DOHH2 (cell line): ENCODE results near the gene TMEM156.

Experiments
- H3F3A ChIP-seq: fragments of 200-600 bp; sonication (generic), shearing (Covaris generic); 2 replicates; pipeline ENCODE4 v1.6.0; 2016; ENCODE audit warnings: antibody characterized with exemption, mild to moderate bottlenecking; ENCODE audit not compliant: control insufficient read depth, insufficient read depth
- H3K27ac ChIP-seq: fragments of 200-600 bp; sonication (generic); 2 replicates; pipeline ENCODE4 v1.5.1; 2014; ENCODE audit warnings: low read depth, mild to moderate bottlenecking, low read length, moderate library complexity
- H3K27me3 ChIP-seq: fragments of 200-600 bp; sonication (generic); 2 replicates; pipeline ENCODE4 v1.6.1; 2014; ENCODE audit warnings: mild to moderate bottlenecking, low read length, mixed read lengths; ENCODE audit not compliant: control insufficient read depth
- H3K36me3 ChIP-seq: fragments of 200-600 bp; sonication (generic); 2 replicates; pipeline ENCODE4 v1.6.1; 2014; ENCODE audit warnings: mild to moderate bottlenecking, low read length, moderate library complexity, mixed read lengths; ENCODE audit not compliant: control insufficient read depth
- H3K4me1 ChIP-seq: fragments of 200-600 bp; sonication (generic); 2 replicates; pipeline ENCODE4 v1.6.1; 2014; ENCODE audit warnings: mild to moderate bottlenecking, low read length, mixed read lengths; ENCODE audit not compliant: control insufficient read depth
- H3K4me2 ChIP-seq: fragments of 200-600 bp; sonication (generic); 2 replicates; pipeline ENCODE4 v1.6.0; 2014; ENCODE audit warnings: mild to moderate bottlenecking, low read length, moderate library complexity
- H3K4me3 ChIP-seq: fragments of 200-600 bp; sonication (generic); 2 replicates; pipeline ENCODE4 v1.5.1; 2014; ENCODE audit warnings: mild to moderate bottlenecking, low read length, mixed read lengths
- H3K79me2 ChIP-seq: fragments of 200-600 bp; sonication (generic); 2 replicates; pipeline ENCODE4 v1.6.1; 2014; ENCODE audit warnings: mild to moderate bottlenecking, low read length, mixed read lengths; ENCODE audit not compliant: control insufficient read depth
- H3K9me2 ChIP-seq: fragments of 200-600 bp; sonication (generic); replicated peaks from 2 replicates; pipeline ENCODE4 v1.6.1; 2014; ENCODE audit warnings: mild to moderate bottlenecking, low read length, mixed read lengths; ENCODE audit not compliant: control insufficient read depth
- H3K9me3 ChIP-seq: fragments of 200-600 bp; sonication (generic); 2 replicates; pipeline ENCODE4 v1.6.1; 2014; ENCODE audit warnings: antibody characterized with exemption, low read length, mixed read lengths; ENCODE audit not compliant: control insufficient read depth, insufficient read depth
- H4K20me1 ChIP-seq: fragments of 200-600 bp; sonication (generic); 2 replicates; pipeline ENCODE4 v1.6.0; 2014; ENCODE audit warnings: low read depth, mild to moderate bottlenecking, antibody characterized with exemption, low read length, moderate library complexity; ENCODE audit not compliant: control insufficient read depth, insufficient read depth
- CTCF ChIP-seq: fragments of 200-600 bp; sonication (generic); IDR thresholded peaks from one replicate; pipeline ENCODE4 v1.5.1; 2014; ENCODE audit warnings: antibody characterized with exemption, mild to moderate bottlenecking, low read depth, low read length; ENCODE audit not compliant: poor library complexity, severe bottlenecking
- EZH2phosphoT487 ChIP-seq: fragments of 200-600 bp; sonication (generic); IDR thresholded peaks from 2 replicates; pipeline ENCODE4 v1.6.1; 2017; ENCODE audit warnings: borderline replicate concordance, mild to moderate bottlenecking, antibody characterized with exemption, low read length, moderate library complexity, mixed read lengths

Gene TMEM156

GRCh38 chr4:38950734-38951133 lies 81.5 kb downstream of the TMEM156 start:
- H3K27ac ChIP-seq = no peak overlapping the region
- no peaks in the 10 kb centered on the region for H3K9me3 ChIP-seq
- no peaks in the 10 kb centered on the region for H3F3A ChIP-seq
- no peak overlapping the region for H3K4me3 ChIP-seq
- TF ChIP-seq EZH2phosphoT487 (no peak), CTCF (no peak)
- peaks cover 7% of the 10 kb centered on the region; the same call in 1 of the 2 replicates for H3K27me3 ChIP-seq
- no peaks in the 10 kb centered on the region for H4K20me1 ChIP-seq
- no peak overlapping the region for H3K4me2 ChIP-seq
- H3K79me2 ChIP-seq = no peaks in the 10 kb centered on the region
- H3K36me3 ChIP-seq = no peaks in the 10 kb centered on the region
- no peaks in the 10 kb centered on the region for H3K4me1 ChIP-seq
- H3K9me2 ChIP-seq = no peaks in the 10 kb centered on the region

GRCh38 chr4:38950159-38950558 lies 82.0 kb downstream of the TMEM156 start:
- H3K4me2 ChIP-seq = no peak overlapping the region
- H3F3A ChIP-seq = no peaks in the 10 kb centered on the region
- peaks cover 7% of the 10 kb centered on the region; the same call in 1 of the 2 replicates for H3K27me3 ChIP-seq
- H3K79me2 ChIP-seq = no peaks in the 10 kb centered on the region
- no peaks in the 10 kb centered on the region for H3K36me3 ChIP-seq
- TF ChIP-seq EZH2phosphoT487 (no peak), CTCF (no peak)
- H3K4me1 ChIP-seq = no peaks in the 10 kb centered on the region
- H3K4me3 ChIP-seq = no peak overlapping the region
- H3K9me3 ChIP-seq = no peaks in the 10 kb centered on the region
- no peaks in the 10 kb centered on the region for H4K20me1 ChIP-seq
- H3K9me2 ChIP-seq = no peaks in the 10 kb centered on the region
- no peak overlapping the region for H3K27ac ChIP-seq

GRCh38 chr4:38949411-38950051 lies 82.7 kb downstream of the TMEM156 start:
- H3F3A ChIP-seq = no peaks in the 10 kb centered on the region
- H3K4me1 ChIP-seq = no peaks in the 10 kb centered on the region
- H3K27me3 ChIP-seq = peaks cover 7% of the 10 kb centered on the region; the same call in 1 of the 2 replicates
- H3K9me2 ChIP-seq = no peaks in the 10 kb centered on the region
- no peak overlapping the region for H3K27ac ChIP-seq
- H4K20me1 ChIP-seq = no peaks in the 10 kb centered on the region
- no peaks in the 10 kb centered on the region for H3K79me2 ChIP-seq
- no peaks in the 10 kb centered on the region for H3K9me3 ChIP-seq
- TF ChIP-seq EZH2phosphoT487 (no peak), CTCF (no peak)
- no peaks in the 10 kb centered on the region for H3K36me3 ChIP-seq
- H3K4me3 ChIP-seq = no peak overlapping the region
- H3K4me2 ChIP-seq = no peak overlapping the region
